Hematopoietic multipotent progenitor cell treated with erythropoietin and hydrocortisone succinate and interleukin-3 and kit ligand, for 4 days (in vitro differentiated cells): ENCODE data around the gene KCNH8.
"Not testable (repeated sequence)": the region's sequence is repeated elsewhere in the genome, so short reads cannot be mapped to it uniquely, and the experiment has no call there.

Source experiments
- DNase-seq: peaks from one replicate; pipeline ENCODE4 v3.0.0-alpha.2; 2015

KCNH8 gene

DNA sequence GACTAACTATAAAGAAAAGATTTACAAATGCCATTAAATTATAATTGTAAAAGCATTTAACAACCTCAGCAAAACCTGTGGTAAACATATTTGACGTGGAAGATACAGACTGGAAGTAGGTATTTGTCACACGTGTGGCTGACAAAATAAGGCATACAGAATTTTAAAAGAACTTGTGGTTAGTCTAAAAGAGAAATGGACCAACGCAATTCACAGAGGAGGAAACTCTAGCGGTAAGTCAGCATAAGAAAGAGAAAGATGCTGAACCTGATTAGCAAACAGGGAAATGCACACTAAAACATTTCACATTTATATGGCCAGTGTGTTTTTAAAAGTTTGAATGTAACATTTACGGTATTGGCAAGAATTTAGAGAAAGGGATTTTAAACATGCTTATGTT lies 35.3 kb downstream of the KCNH8 start:
- peak; percentile 52 for DNase-seq

DNA sequence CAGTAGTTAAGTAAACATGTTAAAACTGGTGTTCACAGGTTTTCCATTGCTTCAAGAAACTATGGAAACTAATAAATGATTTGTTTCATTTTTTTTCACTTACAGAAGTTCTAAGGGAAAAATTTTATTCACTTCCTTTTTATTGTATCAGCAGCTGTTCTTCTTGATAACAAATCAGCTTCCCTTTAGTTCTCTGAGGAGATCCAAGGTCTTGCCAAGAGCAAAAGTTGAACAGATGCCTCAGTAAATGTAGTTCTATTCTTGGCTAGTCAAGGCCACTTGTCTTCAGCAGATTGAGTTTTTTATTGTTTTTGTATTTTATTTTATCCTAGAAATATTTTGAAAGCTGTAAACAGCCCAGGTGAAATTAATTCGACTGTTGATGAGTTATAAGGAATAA lies 41.8 kb downstream of the KCNH8 start:
- DNase-seq: peak; percentile 72

DNA sequence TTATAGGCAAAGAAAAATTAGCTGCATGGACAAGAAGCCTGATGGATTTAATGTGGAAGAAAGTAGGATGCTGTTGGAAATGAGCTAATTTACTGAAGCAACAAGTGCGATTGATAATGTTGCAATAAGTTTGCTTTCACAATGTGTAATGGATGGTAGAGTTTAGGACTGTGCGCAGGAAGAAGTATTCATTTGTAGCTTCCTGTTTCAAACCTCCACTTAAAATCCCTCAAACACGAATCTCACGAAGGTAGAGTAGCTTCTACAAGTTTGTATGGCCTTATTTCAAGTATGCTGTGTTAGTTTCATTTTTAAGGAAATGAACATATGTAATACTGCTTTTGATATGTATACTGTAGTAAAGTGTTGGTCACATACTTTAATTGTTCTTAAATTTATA lies 42.3 kb downstream of the KCNH8 start:
- DNase-seq: peak; percentile 41

DNA sequence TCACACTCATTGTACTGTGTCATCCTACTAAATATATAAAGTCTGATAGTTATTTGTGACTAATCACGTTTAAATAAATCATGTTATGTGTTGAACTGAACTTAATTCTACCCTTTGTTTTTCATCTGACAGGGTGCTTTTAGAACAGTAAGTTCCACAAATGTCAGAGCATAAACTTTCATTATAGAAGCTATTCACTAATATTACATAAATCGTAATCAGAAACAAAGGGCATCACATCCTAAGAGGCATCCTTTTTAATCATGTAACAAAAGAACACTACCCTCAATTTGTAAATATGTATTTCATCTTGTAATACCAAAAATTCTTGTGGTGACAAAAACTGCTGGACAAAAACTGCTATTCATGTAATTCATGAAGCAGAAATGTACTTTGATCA lies 50.8 kb downstream of the KCNH8 start:
- DNase-seq: no peak

DNA sequence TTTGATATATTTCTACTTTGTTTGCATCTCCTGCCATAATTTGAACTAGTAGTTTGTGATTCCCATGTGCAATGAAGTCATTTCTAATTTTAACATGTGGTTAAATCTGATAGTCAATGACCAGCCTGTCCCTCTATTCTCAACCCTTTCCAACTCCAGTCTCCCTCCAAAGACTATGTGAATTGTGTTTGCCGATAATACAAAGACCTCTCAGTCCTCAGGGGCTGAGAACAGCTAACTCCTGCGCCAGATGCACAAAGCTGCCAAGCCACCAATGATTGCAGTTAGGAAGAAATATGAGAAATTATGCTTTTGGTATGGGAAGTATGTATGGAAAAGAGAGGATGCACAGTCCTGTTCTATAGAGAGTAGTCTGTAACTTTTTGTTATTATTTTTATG lies 54.0 kb downstream of the KCNH8 start:
- DNase-seq: no peak

DNA sequence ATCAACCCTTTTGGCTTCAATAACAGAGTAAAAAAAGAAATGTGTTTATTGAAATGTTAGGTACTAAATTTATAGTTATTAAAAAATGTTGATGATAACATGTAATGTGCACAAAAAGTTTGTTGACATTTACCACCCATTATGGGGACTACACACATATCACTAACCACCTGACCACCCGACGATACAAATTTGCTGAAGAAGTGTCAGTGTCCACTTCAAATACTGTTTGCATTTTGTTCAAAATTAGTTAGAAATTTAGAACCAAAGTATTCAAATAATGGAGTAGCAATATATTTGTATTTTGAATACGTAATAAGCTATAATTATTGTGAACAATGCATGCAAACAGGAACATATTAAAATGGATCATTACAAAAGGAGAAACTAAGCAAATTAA lies 54.4 kb downstream of the KCNH8 start:
- no peak for DNase-seq

DNA sequence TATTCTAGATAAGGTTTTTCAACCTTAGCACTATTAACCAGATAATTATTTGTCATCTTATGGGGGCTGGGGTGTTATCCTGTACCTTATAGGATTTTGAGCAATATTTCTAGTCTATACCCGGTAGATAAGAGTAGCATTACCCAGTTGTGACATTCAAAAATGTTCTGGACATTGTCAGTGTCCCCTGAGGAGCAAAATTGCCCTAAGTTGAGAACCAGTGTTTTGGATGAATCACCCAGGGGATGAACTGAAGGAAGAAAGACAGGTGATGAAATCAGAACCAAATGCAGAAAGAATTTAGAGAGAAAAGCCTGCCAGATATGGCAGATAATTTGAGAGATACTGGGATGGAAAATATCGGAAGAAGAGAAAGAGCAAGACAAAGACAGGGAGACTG lies 58.2 kb downstream of the KCNH8 start:
- DNase-seq: no peak

DNA sequence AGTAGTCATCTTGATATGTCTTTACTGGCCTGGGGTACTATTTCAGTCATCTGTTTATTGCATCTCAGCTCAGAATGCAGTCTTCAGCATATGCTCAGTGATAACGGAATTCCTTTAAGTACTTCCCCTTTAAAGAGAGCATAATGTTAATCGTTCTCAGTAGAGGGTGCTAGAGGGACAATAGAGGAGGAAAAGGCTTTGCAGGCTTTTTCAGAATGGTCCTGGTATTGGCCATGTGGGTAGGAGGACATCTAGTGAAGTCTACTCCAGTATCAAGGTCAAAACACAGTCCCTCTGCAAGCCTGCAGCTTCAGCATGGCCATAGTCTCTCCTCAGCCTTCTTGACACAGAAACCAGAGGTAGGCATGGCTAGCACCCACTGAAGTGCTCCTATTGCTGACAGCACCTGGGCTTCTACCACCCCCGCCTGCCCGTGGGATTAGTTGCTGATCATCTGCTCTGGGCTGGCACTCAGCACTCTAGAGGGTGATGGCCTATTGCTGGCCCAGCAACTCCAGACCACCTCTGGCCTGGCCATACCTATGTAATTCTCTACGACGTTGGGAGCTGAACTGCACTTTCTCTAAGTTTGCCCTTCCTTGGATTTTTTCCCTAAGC lies 65.4 kb downstream of the KCNH8 start:
- DNase-seq: peak; percentile 86

DNA sequence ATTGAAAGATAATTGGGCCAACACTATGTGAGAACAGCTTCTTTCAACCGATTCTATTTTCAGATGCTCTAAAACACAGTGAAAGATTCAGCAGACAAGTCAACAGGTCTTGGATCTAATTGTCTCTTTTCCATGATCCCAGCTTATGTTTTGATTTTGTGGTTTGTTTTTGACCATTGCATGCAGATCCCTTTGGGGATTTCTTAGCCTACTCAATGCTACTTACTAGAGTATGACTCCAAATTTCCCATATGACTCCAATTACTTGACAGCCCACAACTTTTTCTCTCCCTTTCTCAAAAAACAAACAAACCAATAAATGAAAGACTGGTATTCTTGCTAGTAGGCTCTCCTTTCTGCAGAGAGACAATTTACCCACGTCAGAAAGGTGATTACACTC lies 67.1 kb downstream of the KCNH8 start:
- DNase-seq: no peak

DNA sequence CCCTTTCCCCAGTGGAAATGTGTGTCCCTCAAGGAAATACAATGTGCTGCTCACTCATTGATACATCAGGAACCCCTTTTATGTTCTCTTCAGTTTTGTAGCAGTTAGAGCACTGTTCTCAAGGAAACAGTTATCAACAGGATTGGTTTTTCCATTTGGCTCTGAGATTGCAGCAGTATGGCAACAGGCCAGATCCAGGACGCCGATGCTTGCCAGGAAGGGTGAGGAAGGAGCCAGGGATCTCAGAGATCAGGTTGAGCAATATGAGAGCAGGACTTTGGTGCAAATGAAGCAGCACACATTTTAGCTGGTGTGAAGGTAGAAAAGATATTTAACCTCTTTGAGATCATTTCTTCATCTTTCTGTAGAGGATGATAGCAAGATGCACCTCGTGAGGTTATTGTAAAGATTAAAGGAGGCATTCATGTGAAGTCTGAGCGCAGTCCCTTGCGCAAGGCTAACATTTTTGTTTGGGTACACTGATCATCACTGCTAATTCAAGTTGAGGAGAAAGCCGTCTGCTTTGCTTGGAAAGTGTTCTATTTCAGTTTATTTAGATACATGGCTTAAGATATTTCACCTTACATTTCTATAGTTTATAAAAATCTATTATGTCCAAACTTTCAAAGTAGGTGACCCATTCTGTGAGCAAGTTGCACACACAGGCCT lies 68.5 kb downstream of the KCNH8 start:
- DNase-seq: no peak

DNA sequence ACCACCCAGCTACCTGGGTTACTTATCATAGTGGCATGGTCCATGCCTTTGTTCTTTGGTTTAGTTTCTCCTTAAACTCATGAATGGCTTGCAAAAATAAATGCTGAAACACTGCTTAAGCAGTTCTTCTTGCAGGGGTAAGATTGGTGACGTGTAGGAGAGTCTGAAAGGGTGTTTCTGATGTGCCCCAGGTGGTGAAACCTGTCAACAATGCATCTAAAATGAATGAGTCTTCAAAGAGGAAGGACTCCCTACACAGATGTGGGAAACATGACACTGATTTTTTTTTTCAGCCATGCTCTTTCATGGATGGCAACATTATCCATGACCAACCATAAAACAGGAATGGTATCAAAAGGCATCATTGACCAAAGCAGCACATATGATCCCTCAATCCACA lies 72.0 kb downstream of the KCNH8 start:
- DNase-seq: no peak

DNA sequence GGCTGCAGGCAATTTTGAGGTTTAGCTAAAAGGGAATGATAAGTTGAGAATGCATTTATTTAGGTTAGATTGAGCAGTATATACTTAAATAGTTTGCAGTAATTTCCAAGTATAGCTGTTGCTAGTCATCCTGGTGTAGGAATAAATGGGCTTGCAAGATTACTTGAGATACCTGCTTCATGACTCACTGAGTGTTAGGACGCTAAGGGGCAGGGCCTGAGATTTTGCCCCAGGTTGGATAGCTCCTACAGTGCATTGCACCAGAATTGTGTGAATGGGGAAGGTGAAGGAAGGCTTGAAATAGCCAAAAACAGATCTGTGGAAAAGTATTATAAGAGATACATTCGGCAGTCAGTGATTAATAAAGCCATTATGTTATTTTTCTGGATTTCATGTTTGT lies 72.8 kb downstream of the KCNH8 start:
- no peak for DNase-seq

DNA sequence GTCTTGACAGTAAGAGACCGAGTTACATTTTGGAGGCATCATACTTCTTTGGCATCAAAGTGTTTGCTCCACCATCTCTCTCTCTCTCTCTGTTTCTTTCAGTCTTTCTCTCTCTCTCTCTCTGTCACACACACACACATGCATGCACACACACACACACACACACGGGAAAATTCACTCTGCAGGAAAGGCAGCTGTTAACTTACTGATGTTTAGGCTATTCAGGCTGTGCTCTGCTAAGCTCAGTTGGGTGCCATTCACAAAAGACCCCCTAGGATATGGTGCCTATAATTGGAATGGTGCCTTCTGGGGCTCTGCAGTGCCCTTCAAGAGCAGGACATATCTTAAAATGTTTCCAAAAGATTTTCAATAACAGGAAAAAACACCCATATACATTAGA lies 78.2 kb downstream of the KCNH8 start:
- no peak for DNase-seq

DNA sequence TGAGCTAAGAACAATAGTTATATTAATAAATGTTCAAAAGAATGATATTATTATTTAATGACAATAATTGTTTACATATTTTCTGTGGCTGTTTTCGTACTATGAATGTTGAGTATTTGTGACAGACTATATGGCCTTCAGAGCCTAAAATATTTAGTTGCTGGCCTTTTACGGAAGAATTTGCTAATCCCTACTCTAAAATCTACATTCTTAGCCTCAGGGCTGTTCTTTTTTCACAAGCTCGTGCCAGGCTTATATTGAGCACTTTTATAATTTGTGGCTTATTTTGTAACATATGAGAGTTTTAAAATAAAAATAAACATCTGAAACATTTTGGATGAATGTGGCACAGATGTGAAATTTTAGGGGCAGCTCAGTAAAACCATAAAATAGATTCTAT lies 79.9 kb downstream of the KCNH8 start:
- DNase-seq: no peak

DNA sequence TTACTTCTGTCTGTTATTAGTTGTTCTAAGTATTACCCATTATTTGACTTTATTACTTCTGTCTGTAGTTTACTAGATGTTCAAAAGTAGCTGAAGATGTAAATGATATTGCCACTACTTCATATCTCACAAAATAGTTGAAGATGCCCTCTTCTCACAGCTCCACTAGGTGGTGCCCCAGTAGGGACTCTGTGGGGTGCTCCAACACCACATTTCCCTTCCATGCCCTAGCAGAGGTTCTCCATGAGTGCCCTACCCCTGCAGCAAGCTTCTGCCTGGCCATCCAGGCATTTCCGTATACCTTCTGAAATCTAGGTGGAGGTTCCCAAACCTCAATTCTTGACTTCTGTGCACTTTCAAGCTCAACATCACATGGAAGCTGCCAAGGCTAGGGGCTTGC lies 80.8 kb downstream of the KCNH8 start:
- DNase-seq: peak; percentile 24

DNA sequence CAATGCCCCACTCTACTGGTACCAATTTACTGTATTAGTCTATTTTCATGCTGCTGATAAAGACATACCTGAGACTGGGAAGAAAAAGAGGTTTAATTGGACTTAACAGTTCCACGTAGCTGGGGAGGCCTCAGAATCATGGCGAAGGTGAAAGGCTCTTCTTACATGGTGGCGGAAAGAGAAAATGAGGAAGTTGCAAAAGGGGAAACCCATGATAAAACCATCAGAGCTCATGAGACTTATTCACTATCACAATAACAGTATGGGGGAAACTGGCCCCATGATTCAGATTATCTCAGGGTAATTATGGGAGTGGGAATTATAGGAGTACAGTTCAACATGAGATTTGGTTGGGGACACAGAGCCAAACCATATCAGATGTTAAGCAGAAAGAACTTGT lies 81.6 kb downstream of the KCNH8 start:
- DNase-seq: peak; percentile 77

DNA sequence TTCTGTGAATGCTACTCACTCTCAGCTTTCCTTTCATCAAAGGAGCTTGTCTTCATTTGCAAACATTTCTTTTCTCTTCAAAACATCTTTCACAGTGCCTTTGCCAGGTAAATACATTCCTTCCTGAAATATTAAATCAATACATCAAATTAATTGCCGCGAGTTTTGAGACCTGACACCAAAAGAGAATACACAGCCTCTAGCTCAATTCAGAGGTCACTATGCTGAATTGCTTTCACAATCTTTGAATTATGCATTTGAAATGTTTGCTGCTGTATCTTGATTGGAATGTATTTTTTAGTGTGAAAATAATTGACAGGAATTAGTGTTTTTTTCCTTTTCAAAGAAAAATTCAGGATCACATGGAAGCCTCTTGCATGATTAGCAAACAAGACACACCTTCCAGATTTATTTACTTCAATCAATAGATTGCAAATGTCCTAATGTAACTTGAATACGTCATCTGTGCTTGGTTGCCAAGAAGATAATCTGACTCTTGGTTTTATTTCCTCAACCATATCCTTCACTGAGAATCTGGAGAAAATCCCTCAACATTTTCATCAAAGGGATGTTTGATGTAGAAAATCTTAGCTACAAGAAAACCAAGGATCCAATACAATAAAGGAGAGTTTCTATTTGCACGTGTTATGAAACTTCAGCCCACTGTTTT lies 83.6 kb downstream of the KCNH8 start:
- no peak for DNase-seq

DNA sequence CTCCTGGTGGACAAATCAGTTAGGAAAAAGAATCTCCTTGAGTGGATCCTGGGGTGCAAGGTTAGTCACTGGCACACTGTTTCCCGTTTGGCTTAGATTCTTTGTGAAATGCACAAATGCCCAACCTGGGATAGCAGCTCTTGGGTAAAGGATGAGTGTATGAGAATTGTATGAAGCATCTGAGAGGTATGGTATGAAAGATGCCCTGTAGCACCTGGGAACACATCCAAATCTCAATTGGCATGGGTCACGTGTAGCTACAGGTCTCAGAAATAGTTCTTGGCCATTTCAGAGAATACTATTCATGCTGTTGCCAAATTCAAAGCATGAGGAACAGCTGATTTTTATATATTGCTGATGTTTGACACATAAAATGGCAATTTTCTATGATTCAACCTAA lies 84.3 kb downstream of the KCNH8 start:
- DNase-seq: no peak

DNA sequence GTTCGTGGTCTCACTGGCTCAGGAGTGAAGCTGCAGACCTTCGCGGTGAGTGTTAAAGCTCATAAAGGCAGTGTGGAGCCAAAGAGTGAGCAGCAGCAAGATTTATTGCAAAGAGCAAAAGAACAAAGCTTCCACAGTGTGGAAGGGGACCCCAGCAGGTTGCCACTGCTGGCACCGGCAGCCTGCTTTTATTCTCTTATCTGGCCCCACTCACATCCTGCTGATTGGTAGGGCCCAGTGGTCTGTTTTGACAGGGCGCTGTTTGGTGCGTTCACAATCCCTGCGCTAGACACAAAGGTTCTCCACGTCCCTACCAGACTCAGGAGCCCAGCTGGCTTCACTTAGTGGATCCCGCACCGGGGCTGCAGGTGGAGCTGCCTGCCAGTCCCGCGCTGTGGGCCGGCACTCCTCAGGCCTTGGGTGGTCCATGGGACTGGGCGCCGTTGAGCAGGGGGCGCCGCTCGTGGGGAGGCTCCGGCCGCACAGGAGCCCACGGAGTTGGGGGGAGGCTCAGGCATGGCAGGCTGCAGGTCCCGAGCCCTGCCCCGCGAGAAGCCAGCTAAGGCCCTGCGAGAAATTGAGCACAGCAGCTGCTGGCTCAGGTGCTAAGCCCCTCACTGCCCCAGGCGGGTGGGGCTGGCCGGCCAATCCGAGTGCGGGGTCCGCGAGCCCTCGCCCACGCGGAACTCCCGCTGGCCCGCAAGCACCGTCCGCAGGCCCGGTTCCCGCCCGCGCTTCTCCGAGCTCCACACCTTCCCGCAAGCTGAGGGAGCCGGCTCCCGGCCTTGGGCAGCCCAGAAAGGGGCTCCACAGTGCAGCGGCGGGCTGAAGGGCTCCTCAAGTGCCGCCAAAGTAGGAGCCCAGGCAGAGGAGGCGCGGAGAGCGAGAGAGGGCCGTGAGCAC lies 85.8 kb downstream of the KCNH8 start:
- DNase-seq: not testable (repeated sequence)

DNA sequence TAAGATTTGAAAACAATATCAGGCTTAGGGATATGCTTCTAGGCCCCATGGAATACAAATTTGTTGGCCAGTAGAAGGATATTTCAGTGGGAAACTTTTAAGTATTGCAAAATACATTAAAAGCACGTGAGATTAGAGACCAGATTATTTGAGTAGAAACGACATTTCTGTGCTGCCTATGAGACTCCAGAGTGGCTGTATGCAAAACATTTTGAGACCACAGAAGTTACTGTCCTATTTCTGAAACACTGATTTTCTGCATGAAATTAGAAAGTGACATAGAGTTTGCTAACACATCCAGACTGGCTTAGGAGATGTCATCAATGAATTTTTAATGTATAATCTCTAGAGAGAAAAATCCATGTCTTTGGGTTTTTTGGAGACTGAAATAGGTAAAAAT lies 99.8 kb downstream of the KCNH8 start:
- DNase-seq: no peak

DNA sequence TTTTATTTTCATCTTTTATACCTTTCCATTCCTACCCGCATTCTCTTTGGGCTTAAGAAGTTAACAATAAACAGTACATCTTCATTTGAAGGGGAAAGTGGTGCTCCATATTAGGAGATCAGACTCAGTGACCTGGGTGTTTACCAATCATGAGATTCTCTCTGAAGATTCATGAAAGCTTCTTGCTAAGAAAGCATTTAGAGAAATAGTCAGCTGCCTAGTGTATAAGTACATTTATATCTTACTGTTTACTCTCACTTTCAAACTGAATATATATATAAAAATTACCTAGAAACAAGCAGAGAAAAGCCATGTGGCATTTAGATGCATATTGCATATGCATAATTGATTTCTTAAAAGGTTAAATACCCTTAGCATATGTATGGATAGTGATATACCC lies 100.5 kb downstream of the KCNH8 start:
- DNase-seq: no peak

DNA sequence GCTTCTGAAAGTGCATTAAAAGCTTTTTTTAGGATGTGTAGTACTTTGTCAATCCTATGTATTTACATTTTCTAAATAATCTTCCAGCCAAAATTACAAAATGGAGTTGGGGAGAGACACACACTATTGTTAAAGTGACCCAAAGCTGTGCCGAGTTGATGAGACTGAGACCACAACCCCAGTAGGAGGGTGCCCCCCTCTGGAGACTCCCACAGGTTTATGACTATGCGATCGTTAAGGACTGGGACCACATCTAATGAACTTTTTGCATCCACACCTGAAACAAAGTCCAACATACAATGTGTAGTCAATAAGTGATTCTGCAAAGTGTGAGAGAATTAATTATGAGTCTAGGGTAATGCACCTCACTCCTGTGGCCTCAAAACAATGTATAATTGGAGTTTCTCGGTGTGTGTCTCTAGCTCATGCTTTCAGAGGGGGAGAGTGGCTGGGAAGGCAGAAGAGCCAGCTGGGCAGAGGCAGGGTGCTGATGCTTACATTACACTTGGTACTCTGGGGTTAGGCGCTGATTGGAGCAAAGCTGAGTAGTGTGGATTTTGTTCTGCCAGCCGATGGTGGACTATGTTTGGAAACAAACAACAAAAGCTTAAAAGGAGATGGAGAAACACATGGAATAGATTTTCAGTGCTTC lies 102.8 kb downstream of the KCNH8 start:
- peak; percentile 6 for DNase-seq

DNA sequence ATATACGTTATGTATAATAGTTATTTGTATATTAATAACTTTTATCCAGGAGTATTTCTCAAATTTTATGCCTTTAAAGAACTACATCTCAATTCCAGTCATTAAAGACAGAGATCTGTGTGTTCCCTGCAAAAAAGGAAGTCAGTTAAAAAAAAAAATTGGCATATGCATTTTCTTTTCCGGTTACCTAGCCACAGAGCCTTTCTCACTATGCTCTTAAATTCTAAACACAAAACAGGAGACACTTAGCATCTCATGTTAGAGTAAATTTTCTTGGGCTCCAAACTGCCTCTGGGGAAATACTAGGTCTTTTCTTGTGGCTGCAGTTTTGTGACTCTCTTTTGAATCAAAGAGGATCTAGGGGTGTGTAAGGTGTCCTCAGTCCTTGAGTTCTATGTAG lies 105.9 kb downstream of the KCNH8 start:
- peak; percentile 75 for DNase-seq
